Activated CD4-positive, alpha-beta T cell treated with anti-CD3 and anti-CD28 coated beads, Interleukin-10, Interleukin-2, amounts not matched to agents 100 ng/mL and 50 ng/mL, durations not matched to agents 16 hours and 8 hours (primary cell): Measurements from ENCODE around the gene LNPEP.

Source experiments
- DNase-seq: peaks from one replicate; pipeline ENCODE4 v3.0.0-alpha.2; 2020

Gene LNPEP

DNA sequence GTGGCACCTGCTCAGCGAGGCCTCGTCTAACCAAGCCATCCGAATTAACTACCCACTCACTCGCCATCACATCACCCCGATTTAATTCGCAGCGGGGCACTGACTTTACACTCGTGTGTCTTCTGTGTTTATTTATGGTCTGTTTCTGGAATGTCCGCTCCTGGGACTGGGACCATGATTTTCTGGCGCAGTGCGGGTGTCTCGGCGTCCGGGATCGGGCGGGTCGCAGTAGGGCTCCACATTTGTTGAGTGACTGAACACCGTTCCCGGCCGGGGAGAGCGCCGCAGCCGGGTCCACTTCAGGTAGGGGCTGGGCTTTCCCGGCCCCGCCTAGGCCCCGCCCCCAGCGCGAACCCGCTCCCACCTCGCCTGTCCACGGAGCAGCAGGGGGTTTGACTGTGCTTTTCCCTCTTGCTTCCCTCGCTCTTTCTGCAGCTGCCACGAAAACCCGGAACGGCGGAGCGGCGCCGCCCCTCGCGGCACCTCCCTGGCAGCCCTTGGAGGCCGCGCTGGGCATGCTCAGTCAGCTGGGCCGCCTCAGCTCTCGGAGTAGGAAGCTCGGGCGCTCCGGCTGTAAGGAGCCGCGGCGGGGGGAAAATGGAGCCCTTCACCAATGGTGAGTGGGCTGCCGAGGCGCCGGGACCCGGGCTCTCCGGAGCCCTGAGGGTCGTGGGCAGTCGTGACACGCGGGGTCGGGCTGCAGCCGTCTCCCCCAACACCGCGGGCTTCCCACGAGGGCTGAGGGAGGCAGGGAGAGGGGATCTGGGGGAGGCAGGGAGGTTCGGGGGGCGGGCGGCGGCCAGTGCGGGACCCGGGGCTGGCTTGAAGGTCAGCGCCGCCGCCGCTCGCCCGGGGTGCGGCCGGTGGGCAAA lies at the start of gene LNPEP:
LNPEP (plus strand) TSS at position 522 of the 872 bp plus-strand sequence; CDS start at position 598, 76 bp downstream.
- peak; percentile 99 for DNase-seq

DNA sequence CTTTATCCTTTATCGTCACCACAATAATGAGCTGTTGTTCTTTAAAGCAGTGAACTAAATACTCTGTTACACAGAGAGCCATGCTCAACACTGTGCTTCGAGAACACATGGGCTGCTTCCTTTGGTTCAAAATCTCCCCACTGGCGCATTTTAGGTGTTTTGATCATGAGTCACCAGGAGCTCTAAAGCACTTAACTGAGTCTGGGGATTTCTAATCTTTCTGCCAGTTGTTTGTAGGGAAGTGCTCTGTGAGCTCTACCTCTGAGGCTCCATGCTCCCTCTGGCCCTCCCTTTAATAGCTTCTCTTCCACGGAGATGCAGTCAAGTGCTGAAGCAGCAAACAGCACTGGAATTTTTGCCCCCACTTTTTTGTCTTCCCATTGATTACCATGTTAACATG lies 42.5 kb upstream of the LNPEP start:
- DNase-seq = peak; percentile 48

GRCh38 chr5:96896276-96896675 lies 39.6 kb upstream of the LNPEP start:
- peak; percentile 69 for DNase-seq

DNA sequence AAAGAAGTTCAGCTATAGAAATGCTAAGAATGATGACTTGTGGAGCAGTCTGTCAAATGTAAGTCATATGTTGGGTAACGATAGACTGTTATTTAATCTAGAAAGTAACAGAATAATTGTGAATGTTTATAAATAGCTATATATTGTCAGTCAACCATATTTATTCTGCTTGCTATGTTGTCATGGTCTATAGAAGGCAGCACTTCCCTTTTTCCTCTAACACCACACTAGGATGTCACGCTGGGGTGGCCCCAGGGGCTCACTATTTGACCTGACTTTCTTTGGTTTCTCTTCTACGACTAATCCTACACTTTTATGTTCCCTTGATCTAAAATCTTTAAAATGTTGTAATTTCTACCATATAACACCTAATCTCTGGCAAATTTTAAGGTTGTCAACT lies 39.1 kb upstream of the LNPEP start:
- no peak for DNase-seq

DNA sequence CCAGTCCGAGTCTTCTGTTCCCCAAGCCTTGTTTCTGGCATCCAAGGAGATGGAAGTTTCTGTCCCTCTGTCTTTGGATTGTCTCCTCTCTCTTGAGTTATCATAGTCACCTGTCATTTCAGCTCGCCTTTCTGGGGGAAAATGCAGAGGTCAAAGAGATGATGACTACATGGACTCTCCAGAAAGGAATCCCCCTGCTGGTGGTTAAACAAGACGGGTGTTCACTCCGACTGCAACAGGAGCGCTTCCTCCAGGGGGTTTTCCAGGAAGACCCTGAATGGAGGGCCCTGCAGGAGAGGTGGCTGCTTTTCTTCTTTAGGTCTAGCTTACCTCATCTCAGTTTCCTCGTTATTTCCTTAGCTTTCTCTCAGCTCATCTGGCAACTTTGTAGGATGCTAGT lies 34.5 kb upstream of the LNPEP start:
- DNase-seq = no peak

DNA sequence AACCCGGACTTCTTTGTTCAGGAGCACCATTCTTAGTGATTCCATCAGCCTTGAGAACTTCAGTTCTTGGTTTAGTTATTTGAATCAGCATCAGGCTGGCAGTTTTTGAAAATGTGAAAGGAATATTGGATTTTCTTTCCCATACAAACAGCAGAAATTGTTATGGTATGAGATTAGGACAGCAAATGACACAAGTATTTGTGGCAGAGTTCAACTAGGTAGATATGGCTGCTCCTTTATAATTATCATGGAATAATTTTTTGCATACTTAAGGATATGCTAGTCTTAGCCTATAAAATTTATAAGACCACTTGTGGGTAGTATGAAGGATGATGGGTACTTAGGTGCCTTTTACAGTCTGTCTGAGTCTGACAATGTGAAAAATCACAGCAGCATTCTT lies 34.0 kb upstream of the LNPEP start:
- no peak for DNase-seq

GRCh38 chr5:96902876-96903275 lies 33.0 kb upstream of the LNPEP start:
- DNase-seq = no peak

DNA sequence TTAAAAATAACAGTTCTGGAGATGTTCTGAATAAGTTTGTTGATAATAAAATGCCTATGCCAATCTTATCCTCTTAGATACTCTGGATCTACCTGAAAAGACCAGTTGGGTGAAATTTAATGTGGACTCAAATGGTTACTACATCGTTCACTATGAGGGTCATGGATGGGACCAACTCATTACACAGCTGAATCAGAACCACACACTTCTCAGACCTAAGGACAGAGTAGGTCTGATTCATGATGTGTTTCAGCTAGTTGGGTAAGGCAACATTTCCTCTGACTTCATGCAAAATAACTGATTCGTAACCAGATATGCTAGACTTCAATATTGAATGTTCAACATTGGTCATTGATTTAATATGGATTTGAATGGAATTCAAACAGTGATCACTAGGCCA lies 32.6 kb upstream of the LNPEP start:
- peak; percentile 21 for DNase-seq

DNA sequence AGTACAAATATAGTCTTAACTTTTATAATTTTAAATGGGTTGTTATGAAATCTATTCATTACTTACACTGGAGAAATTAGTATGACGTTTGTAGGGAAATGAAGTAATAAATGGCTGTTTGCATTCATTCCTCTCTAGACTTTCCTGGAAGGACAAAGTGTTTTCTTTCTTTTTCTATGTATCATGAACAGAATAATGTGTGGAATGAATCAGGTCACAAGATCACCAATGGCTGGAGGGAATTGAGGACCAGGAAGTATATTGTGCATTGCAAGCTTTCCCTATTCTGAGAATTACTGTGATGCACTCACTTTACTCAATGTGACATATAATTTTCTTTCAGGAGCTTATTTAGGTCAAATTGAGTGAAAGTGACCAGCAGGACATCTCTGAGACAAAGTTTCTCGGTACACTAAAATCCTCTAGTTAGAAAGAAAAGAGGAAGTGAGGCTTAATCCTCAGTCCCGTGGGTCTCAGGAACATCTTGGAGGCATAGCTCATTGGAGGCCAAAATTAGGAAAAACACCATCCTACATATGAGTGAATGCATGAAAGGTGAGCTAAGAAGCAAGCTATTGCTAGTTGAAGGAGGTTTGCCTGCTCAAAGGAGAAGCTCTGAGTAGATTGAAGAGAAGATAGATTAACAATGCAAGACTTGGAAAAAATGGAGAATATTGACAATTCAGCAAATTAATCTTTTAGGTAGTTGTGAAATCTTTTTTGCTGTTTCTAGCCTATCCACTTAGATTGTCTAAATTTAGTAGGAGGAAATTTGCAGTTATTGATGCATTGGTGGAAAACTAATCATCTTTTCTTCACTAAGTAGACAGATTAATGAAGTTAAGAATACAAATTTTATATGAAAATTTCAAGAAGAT lies 31.6 kb upstream of the LNPEP start:
- peak; percentile 33 for DNase-seq

GRCh38 chr5:96905864-96906263 lies 30.0 kb upstream of the LNPEP start:
- no peak for DNase-seq

- DNase-seq = no peak
These were observed 26.9 kb upstream of the LNPEP start for GRCh38 chr5:96909003-96909402.

DNA sequence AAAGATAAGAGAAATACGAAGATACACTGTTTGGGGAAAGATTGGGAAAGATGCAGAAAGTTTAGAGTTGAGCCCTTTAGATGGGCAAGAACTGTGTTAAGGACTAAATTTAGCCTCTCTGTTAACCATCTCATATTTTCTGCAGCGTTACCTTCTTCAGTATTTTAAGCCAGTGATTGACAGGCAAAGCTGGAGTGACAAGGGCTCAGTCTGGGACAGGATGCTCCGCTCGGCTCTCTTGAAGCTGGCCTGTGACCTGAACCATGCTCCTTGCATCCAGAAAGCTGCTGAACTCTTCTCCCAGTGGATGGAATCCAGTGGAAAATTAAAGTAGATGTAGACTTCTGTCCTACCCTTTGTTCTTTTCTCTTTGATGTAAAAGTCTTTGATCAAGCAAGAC lies 26.4 kb upstream of the LNPEP start:
- DNase-seq = no peak

DNA sequence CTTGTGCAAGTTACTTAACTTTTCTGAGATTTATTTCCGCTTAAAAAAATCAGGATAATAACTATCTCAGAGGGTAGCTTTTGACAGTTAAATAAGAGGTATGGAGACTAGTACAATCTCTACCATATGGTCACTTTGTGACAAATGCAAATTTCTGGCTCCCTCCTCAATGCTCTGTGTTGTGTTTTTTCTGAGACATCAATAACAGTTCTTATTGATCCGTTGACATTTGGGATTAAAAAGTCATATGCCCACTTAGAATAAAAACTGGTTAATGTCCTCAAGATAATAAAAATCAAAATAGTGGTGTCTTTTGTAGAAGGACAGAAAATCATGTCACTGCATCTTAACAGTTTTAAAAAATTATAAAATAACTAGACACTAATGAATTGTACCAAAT lies 24.7 kb upstream of the LNPEP start:
- no peak for DNase-seq

- no peak for DNase-seq
These were observed 22.6 kb upstream of the LNPEP start for GRCh38 chr5:96913233-96913632.

- peak; percentile 54 for DNase-seq
These were observed 16.1 kb upstream of the LNPEP start for GRCh38 chr5:96919754-96920197.

- no peak for DNase-seq
These were observed 15.0 kb upstream of the LNPEP start for GRCh38 chr5:96920744-96921355.

DNA sequence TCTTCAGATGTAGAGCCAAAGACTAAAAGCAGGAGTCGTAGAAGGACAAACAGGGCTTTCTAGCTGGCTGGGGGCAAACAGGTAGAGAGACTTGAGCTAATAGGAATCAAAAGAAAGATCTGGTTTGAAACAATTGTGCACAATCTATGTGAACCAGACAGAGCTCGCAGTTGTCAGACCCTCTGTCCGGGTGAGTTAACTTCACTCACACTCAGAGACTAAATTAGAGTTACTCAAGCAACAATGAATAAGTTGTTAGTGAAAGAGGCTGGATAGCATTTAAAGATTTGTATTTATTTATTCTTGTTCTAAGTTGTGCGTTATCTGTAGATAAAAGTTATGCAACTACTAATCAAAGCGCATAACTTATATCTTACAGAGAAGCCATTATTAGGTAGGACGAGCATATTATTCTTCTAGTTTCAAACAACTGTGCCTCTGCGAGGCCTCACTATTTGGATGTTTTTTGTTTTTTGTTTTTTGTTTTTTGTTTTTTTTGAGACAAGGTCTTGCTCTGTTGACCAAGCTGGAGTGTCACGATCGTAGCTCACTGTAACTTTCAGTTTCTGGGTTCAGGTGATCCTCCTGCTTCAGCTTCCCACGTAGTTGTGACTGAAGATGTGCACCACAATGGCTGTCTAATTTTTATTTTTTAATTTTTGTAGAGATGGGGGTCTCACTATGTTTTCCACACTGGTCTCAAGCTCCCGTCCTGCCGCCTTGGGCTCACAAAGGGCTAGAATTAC lies 13.2 kb upstream of the LNPEP start:
- DNase-seq = no peak

DNA sequence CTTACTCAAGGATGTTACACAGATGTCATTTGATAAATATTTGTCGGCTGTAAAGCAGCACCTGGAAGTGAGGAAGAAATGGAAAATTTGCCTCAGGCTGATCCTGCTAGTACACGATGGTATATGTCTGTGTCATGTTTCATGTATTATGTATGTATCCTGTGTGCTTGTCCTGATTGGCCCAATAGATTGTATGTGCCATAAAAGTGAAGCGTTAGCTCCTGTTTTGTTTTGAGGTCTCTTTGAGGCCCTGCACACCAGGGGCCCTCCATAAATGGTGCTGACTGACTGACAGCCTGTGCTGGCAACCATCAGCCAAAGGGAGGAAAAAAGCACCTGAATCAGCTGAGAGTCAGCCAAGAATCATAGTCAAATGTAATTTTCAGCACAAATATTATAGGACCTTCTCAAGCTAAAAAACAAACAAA lies 11.8 kb upstream of the LNPEP start:
- DNase-seq = no peak

DNA sequence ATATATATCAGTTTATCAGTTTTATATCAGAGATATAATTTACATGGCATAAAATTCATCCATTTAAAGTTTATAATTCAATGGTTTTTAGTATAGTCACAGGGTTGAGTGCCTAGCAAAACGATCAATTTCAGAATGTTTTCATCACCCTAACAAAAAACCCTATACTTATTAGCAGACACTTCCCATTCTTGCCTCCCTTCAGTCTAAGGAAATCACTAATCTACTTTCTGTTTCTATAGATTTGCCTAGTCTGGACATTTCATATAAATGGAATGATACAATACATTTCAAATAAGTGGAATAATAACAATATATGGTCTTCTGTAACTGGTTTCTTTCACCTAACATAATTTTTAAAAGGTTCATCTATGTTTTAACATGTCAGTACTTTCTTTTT lies 9.6 kb upstream of the LNPEP start:
- DNase-seq = no peak

DNA sequence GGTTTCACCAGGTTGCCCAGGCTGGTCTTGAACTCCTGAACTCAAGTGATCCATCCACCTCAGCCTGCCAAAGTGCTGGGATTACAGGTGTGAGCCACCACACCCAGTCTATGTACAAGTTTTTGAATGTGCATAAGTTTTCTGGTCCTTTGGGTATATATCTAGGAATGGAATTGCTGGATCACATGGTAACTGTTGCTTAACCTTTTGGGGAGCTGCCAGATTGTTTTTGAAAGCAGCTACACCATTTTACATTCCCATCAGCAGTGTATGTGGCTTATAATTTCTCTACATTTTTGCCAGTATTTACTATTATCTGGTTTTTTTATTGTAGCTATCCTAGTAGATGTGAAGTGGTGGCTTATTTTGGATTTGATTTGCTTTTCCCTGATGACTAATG lies 8.9 kb upstream of the LNPEP start:
- no peak for DNase-seq

GRCh38 chr5:96928931-96929708 lies 6.8 kb upstream of the LNPEP start:
- no peak for DNase-seq

GRCh38 chr5:96930058-96930457 lies 5.8 kb upstream of the LNPEP start:
- no peak for DNase-seq
